HG03432 (cell line): ENCODE data around the gene HDAC9.

Source experiments
- ATAC-seq: cut with Tn5 transposase; IDR thresholded peaks from one replicate; pipeline ENCODE4 v1.9.1; 2021; ENCODE audit warnings: mild to moderate bottlenecking, moderate library complexity; ENCODE audit not compliant: unreplicated experiment

Gene HDAC9

DNA sequence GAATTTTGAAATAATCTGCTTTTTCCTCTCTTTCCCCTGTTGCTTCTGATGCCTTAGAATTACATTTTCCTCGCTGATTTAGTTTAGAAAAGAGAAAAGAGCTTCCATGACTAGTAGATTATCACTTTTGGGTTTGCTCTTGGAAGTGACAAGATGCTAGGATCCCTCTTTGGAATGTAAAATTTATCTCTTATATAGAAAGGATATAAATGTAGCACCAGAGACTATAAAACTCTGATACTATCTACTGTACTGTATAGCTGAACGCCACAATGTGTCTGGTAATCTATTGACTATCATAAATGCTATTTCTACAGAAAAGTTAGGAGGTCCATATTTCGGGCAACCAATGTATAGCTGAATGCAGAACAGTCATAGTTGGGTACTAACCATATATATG, 1.1 kb upstream of the HDAC9 start:
- no peak for ATAC-seq

DNA sequence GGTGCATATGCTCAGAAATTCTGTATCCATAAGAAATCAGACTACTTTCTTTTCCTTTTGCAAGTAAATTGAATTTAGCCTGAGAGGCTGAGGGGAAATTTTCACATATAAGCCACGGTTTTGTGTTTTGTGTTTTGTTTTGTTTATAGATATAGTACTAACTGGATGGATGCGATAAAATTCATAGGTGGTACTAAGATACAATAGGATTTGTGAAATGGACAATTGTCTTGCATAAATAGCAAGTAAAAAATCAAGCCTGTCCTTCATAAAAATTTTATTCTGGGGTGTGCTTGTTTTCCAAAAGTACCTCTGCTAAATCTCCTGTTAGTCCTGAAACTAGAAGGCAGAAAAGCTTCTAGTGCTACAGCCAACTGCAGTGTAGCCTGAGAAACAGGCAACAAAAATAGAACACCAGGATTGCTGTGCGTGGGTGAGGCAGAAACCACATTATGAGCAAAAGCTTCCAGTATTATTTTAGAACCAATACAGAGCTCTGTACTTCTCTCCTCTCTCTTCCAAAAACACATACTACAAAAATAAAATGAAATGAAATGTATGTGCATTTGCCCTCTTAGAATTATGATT, 634 bp upstream of the HDAC9 start:
- peak; percentile 52 for ATAC-seq

DNA sequence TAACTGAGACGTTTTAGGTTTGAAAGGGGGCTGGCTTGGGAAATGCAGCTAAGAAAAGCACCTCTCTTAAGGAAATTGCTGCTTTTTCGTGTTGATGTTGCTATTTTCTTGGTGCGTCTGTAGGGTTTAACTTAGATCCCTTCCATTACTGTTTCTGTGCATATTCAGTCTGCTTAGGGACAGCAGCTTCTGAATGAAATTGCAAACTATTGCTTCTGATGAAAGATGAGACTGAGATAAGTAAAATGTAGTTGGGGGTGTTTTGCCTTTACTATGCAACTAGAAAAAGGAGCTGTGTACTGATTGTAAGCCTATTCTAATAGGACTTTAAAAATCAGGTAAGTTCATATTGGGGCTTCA, 772 bp downstream of the HDAC9 start:
- no peak for ATAC-seq

DNA sequence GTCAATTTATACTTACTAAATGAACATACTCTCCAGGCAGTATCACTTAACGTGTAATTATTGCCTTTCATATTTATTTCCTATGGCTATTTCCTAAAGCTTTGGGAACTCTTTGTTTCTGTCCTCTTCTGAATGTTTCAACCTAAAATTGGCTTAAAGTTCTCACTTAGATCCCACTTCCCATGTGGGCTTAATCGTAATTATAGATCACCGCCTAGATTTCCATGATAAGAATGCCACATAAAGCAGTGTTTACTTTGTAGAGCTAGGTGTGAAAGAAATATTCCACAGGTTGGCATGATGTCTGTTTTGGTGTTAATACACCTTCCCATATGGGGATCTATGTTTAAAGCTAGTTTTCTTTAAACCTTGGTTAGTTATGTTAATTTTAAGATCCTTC, 1.5 kb downstream of the HDAC9 start:
- no peak for ATAC-seq

DNA sequence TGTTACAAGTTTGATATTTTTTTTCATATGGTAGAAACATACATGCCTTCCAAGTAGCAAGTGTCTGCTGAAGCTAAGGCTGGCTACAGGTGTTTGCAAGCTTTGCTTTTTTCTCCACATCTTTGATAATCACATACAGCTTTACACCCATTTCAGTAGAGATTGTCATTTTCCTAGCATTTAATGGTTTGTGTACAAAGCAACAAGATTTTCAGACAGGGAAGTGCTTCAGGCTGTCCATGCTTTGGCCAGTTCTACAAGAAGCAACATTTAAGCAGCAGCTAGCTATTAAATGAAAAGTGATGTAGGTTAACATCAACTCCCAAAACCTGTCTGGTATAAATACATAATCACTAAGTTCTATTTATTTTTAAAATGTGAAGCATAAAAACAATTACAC, 2.3 kb downstream of the HDAC9 start:
- ATAC-seq: no peak

DNA sequence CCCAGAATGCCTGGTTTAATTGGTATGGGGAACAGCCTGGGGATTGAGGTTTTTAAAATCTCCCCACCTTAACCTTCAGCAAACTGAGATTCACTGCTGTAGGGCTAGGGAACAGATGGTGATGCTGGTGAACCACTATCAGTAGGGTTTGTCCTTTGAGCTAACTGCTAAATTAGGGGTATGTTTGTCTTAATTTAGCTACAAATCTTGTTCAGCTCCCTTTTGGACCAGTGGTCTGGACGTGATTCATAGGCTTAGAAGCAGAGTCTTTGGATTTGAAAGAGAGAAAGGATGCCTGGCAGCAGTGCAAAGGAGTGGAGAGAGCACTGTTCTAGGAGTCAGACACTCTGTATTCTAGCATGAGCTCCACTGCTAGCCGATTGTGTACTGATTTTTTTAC, 2.8 kb downstream of the HDAC9 start:
- no peak for ATAC-seq

DNA sequence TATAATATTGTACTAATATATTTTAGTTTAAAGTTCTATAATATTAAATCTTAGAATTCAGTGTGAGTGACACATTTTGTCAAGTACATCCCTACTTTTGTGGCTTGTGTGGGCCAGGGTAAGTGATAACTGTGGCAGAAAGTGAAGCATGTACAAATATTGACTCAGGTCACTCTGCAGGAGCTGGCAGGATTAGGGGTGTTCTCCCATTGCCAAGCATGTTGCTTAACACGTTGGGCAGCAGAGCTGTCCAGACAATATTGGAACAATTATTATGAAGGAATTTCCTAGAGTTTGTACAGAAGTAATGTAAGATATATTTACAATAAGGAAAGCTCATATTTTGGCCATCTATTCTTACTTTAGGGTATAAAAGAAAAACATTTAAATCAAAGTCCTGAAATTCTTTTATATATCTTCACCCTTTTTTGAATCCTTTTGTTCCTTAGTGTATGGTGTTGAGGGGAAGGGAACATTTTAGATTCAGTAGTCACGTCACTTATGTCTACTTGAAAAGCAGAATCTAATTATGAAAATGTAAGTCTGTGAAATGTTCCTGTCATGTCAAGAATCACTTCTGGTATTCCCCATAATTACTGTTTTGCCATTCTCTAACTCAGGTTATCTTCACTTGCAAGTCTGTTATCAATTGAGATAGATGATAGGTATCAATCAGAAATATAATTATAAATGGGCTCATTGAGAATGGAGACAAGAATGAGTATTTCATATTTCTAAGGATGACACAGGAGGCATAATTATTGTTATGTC, 4.0 kb downstream of the HDAC9 start:
- no peak for ATAC-seq

DNA sequence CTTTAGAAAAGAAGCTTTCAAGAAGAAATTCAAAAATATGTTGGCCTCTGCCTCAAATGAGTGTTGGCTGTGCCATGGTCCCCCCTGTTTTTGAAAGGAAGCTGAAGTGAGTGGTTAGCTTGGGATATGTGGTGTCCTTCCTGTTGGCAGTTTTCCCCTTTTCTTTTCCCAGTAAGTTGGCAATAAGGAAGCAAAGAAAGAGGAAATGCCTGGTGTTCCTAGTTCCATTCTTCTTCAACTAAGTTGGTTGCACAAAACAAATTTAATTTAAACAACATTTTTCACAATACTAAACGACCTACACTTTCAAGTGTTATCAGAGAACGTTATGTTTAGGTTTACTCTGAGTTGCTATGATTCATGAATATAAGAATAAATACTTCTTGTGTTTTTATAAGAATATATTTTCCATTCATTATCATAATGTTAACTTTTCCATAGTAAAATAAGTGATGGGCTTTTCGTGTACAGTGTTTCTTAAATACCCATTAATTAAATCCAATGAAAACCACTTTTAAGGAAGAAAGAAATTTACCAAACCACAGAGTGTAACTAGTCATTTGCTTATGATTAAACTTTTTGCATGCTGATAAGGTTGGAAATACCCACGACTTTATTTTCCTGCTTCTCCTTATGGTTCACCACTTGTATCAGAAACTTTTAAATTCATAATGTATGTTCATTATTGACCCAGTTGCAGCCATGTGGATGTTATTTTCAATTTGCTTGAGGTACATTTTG, 7.7 kb downstream of the HDAC9 start:
- no peak for ATAC-seq

DNA sequence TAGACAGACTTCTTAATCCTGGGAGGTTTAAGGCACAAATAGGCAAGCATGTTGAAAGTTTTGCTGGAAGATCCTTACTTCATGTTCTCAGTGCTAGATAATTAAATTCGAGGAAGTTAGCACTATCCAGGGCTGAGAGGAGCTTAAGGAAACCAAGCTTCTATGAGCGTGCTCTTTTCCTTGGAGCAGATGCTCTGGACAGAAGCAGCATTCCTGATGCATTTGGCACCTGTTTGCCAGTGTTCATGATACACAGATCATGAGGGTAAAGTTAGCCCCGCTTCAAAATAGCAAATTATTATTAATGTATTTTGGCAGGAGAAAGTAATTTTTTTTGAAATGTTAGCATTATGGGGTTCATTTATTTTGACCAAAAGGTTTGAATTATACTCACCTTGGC, 9.4 kb downstream of the HDAC9 start:
- no peak for ATAC-seq

DNA sequence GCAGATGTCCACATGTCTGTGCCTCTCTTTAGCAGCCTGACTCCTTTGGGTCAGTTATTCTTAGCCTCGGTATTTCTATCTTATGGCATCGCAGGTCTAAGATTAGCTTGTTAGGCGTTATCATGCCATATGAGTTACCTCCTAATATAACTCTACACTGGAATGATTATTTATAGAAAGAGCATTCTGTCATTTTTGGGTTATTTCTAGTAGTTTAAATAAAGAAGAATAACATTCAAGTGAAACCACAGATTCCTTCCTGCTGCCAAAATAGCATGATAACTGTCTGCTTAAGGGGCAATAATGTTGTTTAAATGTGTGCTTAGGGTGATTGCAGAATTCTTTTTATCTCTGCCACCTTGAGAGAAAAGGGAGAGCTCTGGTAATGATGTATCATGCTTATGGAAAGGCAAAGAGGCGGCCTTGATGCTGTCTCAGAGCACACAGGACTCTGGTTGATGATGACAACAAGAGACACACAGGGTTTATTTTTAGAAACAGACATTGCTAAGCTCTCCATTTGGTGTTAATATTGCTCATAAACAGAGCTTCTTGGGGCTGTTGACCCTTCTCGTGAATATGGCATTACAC, 10.4 kb downstream of the HDAC9 start:
- peak; percentile 60 for ATAC-seq

DNA sequence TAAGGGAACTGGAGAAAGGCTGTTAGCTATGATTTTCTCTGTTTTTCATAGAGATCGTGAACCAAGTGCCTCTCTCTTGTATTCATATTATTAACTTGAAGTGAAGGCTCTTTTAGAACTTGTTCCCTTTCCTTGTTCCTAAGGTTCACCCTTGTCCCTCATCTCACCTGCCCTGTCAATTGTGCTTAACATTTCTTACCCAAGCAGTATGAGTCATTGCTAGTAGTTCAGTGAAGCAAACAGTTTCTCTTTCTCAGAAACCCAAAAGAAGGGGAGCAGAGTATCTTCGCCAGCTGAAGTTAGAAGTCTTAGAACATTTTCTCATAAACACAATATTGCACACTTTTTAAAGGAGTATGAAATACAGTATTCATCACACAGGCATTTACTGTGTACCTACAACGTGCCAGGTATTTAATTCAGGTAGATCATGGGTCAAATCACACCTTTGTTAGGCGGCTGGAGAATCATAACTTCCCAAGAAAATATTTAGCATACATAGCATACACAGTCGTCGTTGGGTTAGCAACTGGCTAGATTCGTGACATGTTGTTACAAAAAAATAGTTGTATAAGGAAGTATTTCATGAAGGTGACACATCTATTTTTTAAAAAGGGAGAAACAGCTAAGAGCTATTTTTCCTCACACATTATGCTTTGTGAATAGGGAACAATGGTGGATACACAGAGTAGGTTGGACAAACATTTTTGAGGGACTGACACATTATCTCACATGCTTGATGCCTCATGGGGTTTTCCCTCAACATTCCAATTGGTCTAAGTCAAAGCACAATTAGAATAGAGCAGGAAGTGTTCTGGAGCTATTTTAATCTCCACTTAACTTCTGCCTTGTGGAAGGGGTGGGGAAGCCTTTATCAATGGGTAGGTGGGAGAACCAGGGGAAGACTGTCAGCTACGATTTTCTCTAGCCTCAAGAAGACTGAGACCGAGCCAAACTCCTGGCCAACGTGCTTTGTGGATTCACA, 13.2 kb downstream of the HDAC9 start:
- peak; percentile 86 for ATAC-seq

DNA sequence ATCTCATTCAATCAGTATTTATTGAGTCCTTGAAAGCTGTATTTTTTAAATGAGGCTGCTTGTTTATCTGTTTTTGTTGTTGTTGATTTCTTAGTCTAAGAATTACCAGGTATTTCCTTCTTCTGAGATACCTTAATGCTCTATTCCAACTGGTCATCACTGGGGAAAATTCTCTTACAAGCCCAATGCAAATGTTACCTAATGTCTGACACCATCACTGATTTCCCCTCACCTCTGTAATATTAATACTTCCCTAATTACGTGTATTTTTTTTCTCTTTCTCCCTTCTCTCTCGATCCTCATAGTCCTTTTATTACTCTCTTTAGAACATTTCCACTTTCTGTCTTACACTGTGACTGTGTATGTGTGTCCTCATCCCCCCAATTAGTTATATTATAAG, 13.9 kb downstream of the HDAC9 start:
- ATAC-seq: no peak

DNA sequence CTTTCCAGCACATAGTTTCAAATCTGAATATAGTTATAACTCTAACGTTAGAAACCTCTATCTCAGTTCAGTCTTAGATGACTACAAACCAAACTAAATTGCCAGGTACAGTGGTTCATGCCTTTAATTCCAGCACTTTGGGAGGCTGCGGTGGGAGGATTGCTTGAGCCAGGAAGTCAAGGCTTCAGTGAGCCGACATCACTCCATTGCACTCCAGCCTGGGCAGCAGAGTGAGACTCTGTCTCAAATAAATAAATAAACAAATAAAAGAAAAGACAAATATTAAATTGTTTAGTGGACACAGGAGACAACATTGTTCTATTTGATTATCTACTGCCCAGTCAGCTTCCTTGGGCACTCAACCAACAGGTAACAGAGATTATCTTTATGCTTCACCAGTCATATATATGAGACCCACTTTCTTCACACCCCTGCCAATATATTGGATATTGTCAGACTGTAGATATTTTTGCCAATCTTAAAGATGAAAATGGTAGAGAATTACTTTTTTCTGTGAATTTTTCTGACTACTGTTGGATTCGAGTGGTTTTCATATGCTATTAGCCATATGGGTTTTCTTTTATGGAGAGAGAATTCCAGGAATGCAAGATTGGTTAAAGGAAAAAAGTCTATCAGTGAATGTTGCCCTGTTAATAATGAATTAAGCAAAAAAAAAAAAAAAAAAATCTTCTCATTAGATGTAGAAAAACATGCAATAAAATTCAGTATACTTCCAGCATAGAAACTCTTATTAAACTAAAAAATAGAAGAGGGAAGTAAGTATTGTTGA, 16.0 kb downstream of the HDAC9 start:
- no peak for ATAC-seq

DNA sequence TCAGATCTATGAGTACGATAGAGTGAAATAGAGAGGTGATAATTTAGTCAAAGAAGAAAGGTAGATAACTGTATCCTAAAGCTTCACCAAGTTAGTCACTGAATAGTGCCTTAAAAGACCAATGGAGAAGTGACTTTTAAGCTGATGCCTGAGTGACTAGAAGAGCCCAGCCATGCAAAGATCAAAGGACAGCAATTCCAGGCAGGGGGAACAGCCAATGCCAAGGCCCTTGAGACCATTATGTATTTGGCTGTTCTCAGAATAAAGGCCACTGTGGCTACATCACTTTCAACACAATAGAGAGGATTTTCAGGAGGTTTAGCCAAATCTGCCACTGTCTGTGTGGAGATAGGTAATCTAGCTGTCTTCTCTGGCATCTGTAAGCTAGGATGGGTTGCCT, 17.8 kb downstream of the HDAC9 start:
- ATAC-seq: no peak

DNA sequence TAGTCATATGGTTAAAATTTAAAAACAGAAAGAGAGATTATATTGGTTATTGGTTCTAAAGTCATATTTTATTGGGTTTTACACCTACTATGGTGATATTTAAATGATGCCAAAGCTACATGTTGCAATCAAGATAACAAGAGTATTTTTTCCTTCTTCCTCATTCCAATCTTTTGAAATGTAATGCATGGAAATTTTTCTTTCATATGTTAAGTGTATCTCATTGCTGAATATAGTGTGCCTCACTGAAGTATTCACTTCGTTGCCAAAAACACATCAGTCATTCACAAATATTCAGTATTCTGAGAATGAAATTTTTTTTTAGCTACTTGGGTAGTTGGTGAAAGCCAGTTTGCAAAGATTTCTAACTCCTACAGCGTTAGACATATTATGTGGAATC, 19.5 kb downstream of the HDAC9 start:
- ATAC-seq: no peak

DNA sequence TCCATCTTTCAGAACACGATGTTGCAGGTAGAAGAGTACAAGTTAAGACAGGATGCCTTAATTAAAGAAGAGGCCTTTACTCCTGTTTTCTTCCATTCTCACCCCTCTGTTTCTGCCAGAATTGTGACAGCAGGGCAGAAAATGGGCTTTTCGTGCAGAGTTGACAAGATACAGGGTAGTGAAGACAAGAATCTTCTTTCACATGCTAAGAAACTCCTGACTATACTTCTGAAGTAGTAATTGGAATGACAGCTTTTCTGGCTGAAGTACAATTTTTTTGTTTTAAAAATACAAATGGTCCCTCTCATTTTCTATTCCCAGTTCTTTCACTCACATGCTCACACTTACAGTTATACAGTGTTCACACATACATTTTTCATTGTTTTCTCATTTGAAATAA, 22.1 kb downstream of the HDAC9 start:
- ATAC-seq: no peak

DNA sequence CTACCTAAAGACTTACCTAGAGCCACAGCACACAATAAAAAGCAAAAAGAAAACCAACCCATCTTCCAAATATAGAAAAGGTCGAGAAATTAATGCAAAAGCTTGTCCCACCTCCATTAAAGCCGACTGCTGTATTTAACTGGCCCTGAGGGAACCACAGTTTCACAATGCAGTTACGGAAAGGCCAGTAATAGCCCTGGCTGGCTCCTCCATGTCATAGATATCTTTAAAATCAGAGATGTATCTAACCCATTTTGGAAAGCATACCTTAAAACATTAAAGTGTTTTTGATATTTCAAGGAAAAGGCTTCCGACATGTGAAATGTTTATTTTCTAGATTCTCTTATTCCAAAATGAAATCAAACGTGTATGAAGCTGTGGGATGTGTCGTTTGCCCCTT, 23.0 kb downstream of the HDAC9 start:
- ATAC-seq: no peak

DNA sequence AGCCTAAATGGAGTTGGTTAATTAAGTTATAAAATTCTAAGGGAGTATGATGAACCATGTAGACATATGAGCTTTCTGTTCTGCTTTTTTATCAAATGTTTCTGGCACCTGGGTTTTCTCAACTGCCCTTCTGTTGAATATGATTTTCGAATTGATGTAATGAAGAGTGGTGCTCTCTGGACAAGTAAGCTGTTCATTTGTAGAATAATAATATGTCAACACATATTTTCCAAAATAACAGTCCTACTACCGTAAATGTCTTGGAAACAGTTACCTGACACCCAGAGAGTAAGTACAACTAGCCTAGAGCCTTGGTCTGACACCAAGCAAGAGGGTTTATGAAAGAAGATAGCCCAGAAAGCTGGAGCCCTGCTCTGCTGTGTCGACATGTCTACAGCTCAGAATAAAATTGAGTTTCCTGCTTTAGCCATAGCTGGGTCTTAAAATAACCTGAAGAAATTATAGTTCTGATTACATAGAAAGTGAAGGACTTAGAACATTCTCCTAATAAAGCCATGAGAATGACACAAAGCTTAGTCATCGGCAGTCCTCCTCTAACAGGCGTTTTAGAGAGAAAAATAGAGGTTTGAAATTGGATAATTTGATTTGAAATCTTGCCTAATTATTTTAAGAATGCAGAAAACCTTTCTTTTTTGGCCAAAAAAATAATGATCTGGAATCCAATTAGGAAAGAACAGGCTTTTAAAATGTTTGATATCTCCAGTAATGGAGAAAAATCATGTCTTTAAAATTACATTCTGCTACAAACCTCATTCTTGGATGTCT, 25.1 kb downstream of the HDAC9 start:
- peak; percentile 83 for ATAC-seq

DNA sequence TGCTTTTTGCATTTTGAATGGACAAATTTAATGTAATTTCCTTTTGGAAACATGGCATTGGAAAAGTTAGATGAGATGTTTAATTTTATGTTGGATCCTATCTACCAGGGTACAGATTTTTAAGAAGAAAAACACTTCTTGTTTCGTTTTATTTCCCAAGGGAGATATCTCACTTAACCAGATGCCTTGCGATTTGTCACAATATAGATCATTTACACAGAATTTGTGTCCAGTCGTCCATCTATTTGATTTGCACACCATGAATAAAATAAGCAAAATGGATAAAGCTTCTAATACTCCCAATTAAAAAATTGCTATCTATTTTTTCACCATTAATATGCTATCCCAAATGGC, 25.7 kb downstream of the HDAC9 start:
- no peak for ATAC-seq
